Smooth muscle cell (in vitro differentiated cells): Measurements from ENCODE around the gene HLA-E. TPM values are rescaled to one million over a fixed set of nuclear protein-coding genes. Genes with fewer than 3 reads are reported as not detected.
"Not testable (repeated sequence)": the region's sequence is repeated elsewhere in the genome, so short reads cannot be mapped to it uniquely, and the experiment has no call there.

Source experiments
- DNase-seq: peaks from one replicate; lab custom pipeline; 2025; ENCODE audit not compliant: unreplicated experiment; lab: John Stamatoyannopoulos, UW
- H2AFZ ChIP-seq: fragments of 200-600 bp; sonication (generic); 2 replicates; pipeline ENCODE4 v1.6.0; 2016; ENCODE audit warnings: antibody characterized with exemption, low read depth, mild to moderate bottlenecking
- H3F3A ChIP-seq: fragments of 200-600 bp; sonication (generic); 2 replicates; pipeline ENCODE4 v1.6.0; 2017; ENCODE audit warnings: antibody characterized with exemption, low read depth
- H3K27ac ChIP-seq: fragments of 200-600 bp; sonication (generic); 2 replicates; pipeline ENCODE4 v1.5.1; 2016; ENCODE audit warnings: low read depth, mild to moderate bottlenecking
- H3K27me3 ChIP-seq: fragments of 200-600 bp; sonication (generic); 2 replicates; pipeline ENCODE4 v1.6.1; 2016; ENCODE audit warnings: low read depth, mild to moderate bottlenecking
- H3K36me3 ChIP-seq: fragments of 200-600 bp; sonication (generic); 2 replicates; pipeline ENCODE4 v1.5.1; 2016; ENCODE audit warnings: low read depth
- H3K4me1 ChIP-seq: fragments of 200-600 bp; sonication (generic); 2 replicates; pipeline ENCODE4 v1.5.1; 2016; ENCODE audit warnings: low read depth
- H3K4me2 ChIP-seq: fragments of 200-600 bp; sonication (generic); 2 replicates; pipeline ENCODE4 v1.6.0; 2016; ENCODE audit warnings: mild to moderate bottlenecking
- H3K4me3 ChIP-seq: fragments of 200-600 bp; sonication (generic); 2 replicates; pipeline ENCODE4 v1.5.1; 2016; ENCODE audit warnings: mild to moderate bottlenecking
- H3K79me2 ChIP-seq: fragments of 200-600 bp; sonication (generic); 2 replicates; pipeline ENCODE4 v1.6.0; 2016; ENCODE audit warnings: low read depth, mild to moderate bottlenecking
- H3K9ac ChIP-seq: fragments of 200-600 bp; sonication (generic); 2 replicates; pipeline ENCODE4 v1.6.0; 2016; ENCODE audit warnings: low read depth
- H3K9me3 ChIP-seq: fragments of 200-600 bp; sonication (generic); replicated peaks from 2 replicates; pipeline ENCODE4 v1.5.1; 2016; ENCODE audit warnings: low read depth
- H4K20me1 ChIP-seq: fragments of 200-600 bp; sonication (generic); 2 replicates; pipeline ENCODE4 v1.6.0; 2016; ENCODE audit warnings: low read depth
- WGBS: methylation state at CpG from one replicate; pipeline ENCODE4 v1.1.7; 2016; ENCODE audit warnings: low lambda C conversion rate; 5-methylcytosine and 5-hydroxymethylcytosine counted together
- polyA plus RNA-seq: library from polyadenylated mRNA; unstranded; fragments of >200 nt; fragmentation: Nextera tagmentation; extraction: Ambion mirVana; gene quantifications from 2 replicates; pipeline ENCODE4 v1.2.1, GENCODE V29; 2016
- total RNA-seq: library from RNA; depleted of rRNA; stranded (reverse); fragments of >200 nt; gene quantifications from 2 replicates; pipeline ENCODE4 v1.2.3, GENCODE V29; 2014
- TF ChIP-seq, protein P1 (sequence below): fragments of 200-600 bp; sonication (generic); IDR thresholded peaks from 2 replicates; pipeline ENCODE4 v1.5.1; 2017; ENCODE audit warnings: borderline replicate concordance, mild to moderate bottlenecking, antibody characterized with exemption; ENCODE audit not compliant: insufficient read depth, poor library complexity, severe bottlenecking

HLA-E gene
- total and polyA plus RNA-seq, 2 experiments from 2014 or later, result 104 to 126 TPM

DNA sequence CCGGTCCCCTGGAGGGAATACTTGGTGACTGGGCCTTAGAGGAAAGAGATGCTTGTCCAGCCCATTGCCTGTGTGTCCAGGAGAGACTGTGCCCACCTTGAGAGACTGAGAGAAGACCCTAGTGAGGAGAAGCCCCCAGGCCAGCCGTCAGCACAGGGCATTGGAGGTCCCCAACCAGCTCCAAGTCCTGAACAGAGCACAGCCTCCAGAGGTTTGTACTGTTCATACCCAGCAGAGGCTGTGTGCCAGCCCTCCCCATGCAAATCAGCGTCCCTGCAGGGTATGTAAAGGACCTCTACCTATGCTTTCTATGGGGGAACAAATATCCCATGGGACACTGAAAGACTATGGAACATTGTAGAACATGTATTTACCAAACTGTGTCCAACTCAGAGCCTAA lies 8.4 kb downstream of the HLA-E start:
- no peak overlapping the region for H3K4me3 ChIP-seq

GRCh38 chr6:30498705-30499104 lies 9.4 kb downstream of the HLA-E start:
- H3K36me3 ChIP-seq, H3F3A ChIP-seq, H3K9me3 ChIP-seq, H3K4me3 ChIP-seq, H3K79me2 ChIP-seq, DNase-seq, H3K27ac ChIP-seq, H3K4me1 ChIP-seq, H3K27me3 ChIP-seq, H3K4me2 ChIP-seq, H4K20me1 ChIP-seq, H2AFZ ChIP-seq, H3K9ac ChIP-seq: not testable (repeated sequence)
- WGBS, result 96% methylated on average over 28 of the region's 37 CpGs

More for the DNA sequence above, 8.4 kb downstream of the HLA-E start:
- H3K9me3 ChIP-seq, result no peaks in the 10 kb centered on the region
- no peak for DNase-seq
- 90% methylated on average over 3 of the region's 3 CpGs for WGBS
- peaks cover 6% of the 10 kb centered on the region for H3F3A ChIP-seq
- H3K9ac ChIP-seq, result no peak overlapping the region
- H3K4me1 ChIP-seq, result no peaks in the 10 kb centered on the region
- no peaks in the 10 kb centered on the region for H3K79me2 ChIP-seq
- no peaks in the 10 kb centered on the region for H3K36me3 ChIP-seq
- H2AFZ ChIP-seq, result no peak overlapping the region
- no peak overlapping the region for H3K27ac ChIP-seq
- TF ChIP-seq, protein P1, sequence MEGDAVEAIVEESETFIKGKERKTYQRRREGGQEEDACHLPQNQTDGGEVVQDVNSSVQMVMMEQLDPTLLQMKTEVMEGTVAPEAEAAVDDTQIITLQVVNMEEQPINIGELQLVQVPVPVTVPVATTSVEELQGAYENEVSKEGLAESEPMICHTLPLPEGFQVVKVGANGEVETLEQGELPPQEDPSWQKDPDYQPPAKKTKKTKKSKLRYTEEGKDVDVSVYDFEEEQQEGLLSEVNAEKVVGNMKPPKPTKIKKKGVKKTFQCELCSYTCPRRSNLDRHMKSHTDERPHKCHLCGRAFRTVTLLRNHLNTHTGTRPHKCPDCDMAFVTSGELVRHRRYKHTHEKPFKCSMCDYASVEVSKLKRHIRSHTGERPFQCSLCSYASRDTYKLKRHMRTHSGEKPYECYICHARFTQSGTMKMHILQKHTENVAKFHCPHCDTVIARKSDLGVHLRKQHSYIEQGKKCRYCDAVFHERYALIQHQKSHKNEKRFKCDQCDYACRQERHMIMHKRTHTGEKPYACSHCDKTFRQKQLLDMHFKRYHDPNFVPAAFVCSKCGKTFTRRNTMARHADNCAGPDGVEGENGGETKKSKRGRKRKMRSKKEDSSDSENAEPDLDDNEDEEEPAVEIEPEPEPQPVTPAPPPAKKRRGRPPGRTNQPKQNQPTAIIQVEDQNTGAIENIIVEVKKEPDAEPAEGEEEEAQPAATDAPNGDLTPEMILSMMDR, result no peak
- no peaks in the 10 kb centered on the region for H3K27me3 ChIP-seq
- H3K4me2 ChIP-seq, result no peak overlapping the region
- peaks cover 5% of the 10 kb centered on the region for H4K20me1 ChIP-seq

DNA sequence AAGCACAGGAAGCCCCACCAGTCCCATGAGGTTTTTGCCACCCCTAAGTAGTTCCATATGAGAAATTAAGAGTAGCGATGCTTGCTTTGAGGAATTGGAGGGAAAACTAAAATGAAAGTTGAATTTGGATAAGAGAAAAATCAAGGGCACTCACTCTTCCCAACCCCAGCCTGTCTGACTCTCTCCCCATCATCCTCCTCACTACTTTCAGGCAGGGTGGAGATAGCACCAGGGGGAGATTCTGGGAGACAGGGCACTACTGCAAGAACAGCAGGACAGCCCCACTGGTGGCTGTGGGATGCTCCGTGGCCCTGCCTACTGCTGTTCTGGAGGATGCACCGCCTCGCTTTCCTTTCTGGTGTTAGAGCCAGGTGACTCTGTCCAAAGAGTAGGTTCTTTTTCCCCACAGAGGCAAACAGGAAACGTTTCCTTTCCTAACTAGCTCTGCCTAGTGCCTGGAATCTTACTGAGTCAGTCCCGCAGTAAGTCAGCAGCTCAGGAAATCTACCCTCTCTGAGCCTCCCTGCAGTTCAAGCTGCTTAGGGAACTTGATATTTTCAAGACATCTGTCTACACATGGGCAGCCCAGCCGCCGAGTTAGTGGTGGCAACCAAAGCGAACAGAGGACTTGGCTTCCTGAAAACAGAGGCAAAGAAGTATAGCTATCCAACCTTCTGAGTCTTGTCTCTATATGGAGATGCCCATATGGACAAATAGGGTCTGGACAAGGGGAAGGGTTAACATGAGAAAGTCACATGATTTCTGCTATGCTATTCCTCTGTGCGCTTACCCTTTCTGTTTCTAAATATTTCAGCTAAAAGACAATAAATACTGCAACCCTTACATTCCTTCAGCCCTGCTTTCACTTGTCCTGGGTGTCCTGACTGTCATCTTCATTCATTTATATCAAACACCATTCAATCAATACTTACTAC lies 11.4 kb downstream of the HLA-E start:
- no peaks in the 10 kb centered on the region for H3K9me3 ChIP-seq
- TF ChIP-seq, protein P1, result no peak
- H3K27me3 ChIP-seq, result no peaks in the 10 kb centered on the region
- no peak for DNase-seq
- WGBS, result 58% methylated on average over 10 of the region's 10 CpGs
- no peak overlapping the region for H3K4me3 ChIP-seq
- no peaks in the 10 kb centered on the region for H4K20me1 ChIP-seq
- no peak overlapping the region for H3K27ac ChIP-seq
- H3K9ac ChIP-seq, result no peak overlapping the region
- no peaks in the 10 kb centered on the region for H3K4me1 ChIP-seq
- peak overlapping the region; percentile 28 for H2AFZ ChIP-seq
- no peaks in the 10 kb centered on the region for H3K36me3 ChIP-seq
- peak overlapping the region; percentile 50 for H3K4me2 ChIP-seq
- no peaks in the 10 kb centered on the region for H3F3A ChIP-seq
- no peaks in the 10 kb centered on the region for H3K79me2 ChIP-seq

- TF ChIP-seq, protein P1, result no peak
- no peaks in the 10 kb centered on the region for H3K27me3 ChIP-seq
- no peak overlapping the region for H3K4me3 ChIP-seq
- no peak overlapping the region for H2AFZ ChIP-seq
- H3K79me2 ChIP-seq, result no peaks in the 10 kb centered on the region
- H3K9me3 ChIP-seq, result no peaks in the 10 kb centered on the region
- H3K4me1 ChIP-seq, result no peaks in the 10 kb centered on the region
- no peak overlapping the region for H3K9ac ChIP-seq
- no peaks in the 10 kb centered on the region for H4K20me1 ChIP-seq
- no peaks in the 10 kb centered on the region for H3K36me3 ChIP-seq
- H3K27ac ChIP-seq, result no peak overlapping the region
- no peaks in the 10 kb centered on the region for H3F3A ChIP-seq
- WGBS, result 86% methylated on average over 5 of the region's 5 CpGs
- DNase-seq, result no peak
- H3K4me2 ChIP-seq, result no peak overlapping the region
These were observed 18.8 kb downstream of the HLA-E start for GRCh38 chr6:30507849-30508827.
